B cell (primary cell): ENCODE results near the gene TBC1D14. TPM values are rescaled to one million over a fixed set of nuclear protein-coding genes. Genes with fewer than 3 reads are reported as not detected.

Experiments
- ATAC-seq: fragments of 200-7000 bp; cut with Tn5 transposase; one replicate; pipeline ENCODE4 v1.10.0; 2021; ENCODE audit warnings: low read depth, mild to moderate bottlenecking, moderate number of reproducible peaks, moderate library complexity
- CTCF ChIA-PET: fragments of 350-600 bp; sonication (Branson Sonifier 250); formaldehyde crosslinking; loops from one replicate; lab custom pipeline; 2021; ENCODE audit warnings: antibody characterized with exemption, inconsistent platforms; lab: Charles Lee
- POLR2A ChIA-PET: fragments of 350-600 bp; sonication (Branson Sonifier 250); formaldehyde crosslinking; loops from one replicate; lab custom pipeline; 2021; ENCODE audit warnings: antibody characterized with exemption; lab: Charles Lee
- DNase-seq: peaks from one replicate; pipeline ENCODE4 v3.0.0; 2013
- H2AFZ ChIP-seq: 2 replicates; pipeline ENCODE4 v1.6.1; 2012; ENCODE audit warnings: mild to moderate bottlenecking, low read depth, low read length; ENCODE audit not compliant: insufficient read depth, poor library complexity, severe bottlenecking
- H3K27ac ChIP-seq, 2 donors: 1 replicate in 1 of 2; 2 replicates in 1 of 2; pipeline ENCODE4 v1.5.1; 2012 to 2013; ENCODE audit warnings: low read length in 2 of 2, mild to moderate bottlenecking in 2 of 2, moderate library complexity in 1 of 2
- H3K27me3 ChIP-seq, 4 experiments: fragments of 200-600 bp in 1 of 4; sonication (generic) in 1 of 4; replicated peaks in 1 of 4; 1 replicate in 2 of 4; 2 replicates in 2 of 4; pipeline versions ENCODE4 v1.6.1 to v1.7.0; 2013 to 2016; ENCODE audit warnings: low read length in 3 of 4, mild to moderate bottlenecking in 2 of 4, mixed read lengths in 1 of 4, moderate library complexity in 1 of 4; ENCODE audit not compliant: insufficient read depth in 4 of 4, control insufficient read depth in 3 of 4; ENCODE audit errors: control extremely low read depth in 1 of 4
- H3K36me3 ChIP-seq, 2 experiments: replicated peaks in 1 of 2; 1 replicate in 1 of 2; 2 replicates in 1 of 2; pipeline versions ENCODE4 v1.6.1 to v1.7.1; 2013; ENCODE audit warnings: low read length in 1 of 2; ENCODE audit not compliant: insufficient read depth in 2 of 2, control insufficient read depth in 1 of 2; ENCODE audit errors: control extremely low read depth in 1 of 2, extremely low read depth in 1 of 2
- H3K4me1 ChIP-seq, 2 donors: fragments of 200-600 bp in 1 of 2; sonication (generic) in 1 of 2; 1 replicate in 1 of 2; 2 replicates in 1 of 2; pipeline versions ENCODE4 v1.5.1 to v1.6.1; 2013 to 2017; ENCODE audit warnings: low read length in 2 of 2; ENCODE audit not compliant: control insufficient read depth in 2 of 2, insufficient read depth in 2 of 2
- H3K4me2 ChIP-seq: replicated peaks from 2 replicates; pipeline ENCODE3; 2012; ENCODE audit warnings: mild to moderate bottlenecking, low read depth, low read length; ENCODE audit not compliant: poor library complexity, severe bottlenecking
- H3K4me3 ChIP-seq, 5 experiments: fragments of 200-600 bp in 1 of 5; sonication (generic) in 1 of 5; 1 replicate in 3 of 5; 2 replicates in 2 of 5; pipeline versions ENCODE4 v1.5.1 to v1.7.0; 2011 to 2016; ENCODE audit warnings: low read length in 4 of 5, mild to moderate bottlenecking in 4 of 5, low read depth in 2 of 5, control low read depth in 1 of 5, moderate library complexity in 1 of 5; ENCODE audit not compliant: insufficient read depth in 1 of 5; ENCODE audit errors: control extremely low read depth in 1 of 5, extremely low read depth in 1 of 5
- H3K79me2 ChIP-seq: fragments of 200-600 bp; sonication (generic); one replicate; pipeline ENCODE4 v1.6.0; 2016; ENCODE audit warnings: low read length; ENCODE audit not compliant: control insufficient read depth, insufficient read depth
- H3K9ac ChIP-seq: fragments of 200-600 bp; sonication (generic); 2 replicates; pipeline ENCODE4 v1.6.1; 2017; ENCODE audit warnings: mild to moderate bottlenecking, low read length, moderate library complexity
- H3K9me3 ChIP-seq, 3 donors: one replicate each; pipeline versions ENCODE4 v1.6.1 to v1.7.1; 2013; ENCODE audit warnings: low read length in 2 of 3; ENCODE audit not compliant: control insufficient read depth in 2 of 3, insufficient read depth in 1 of 3; ENCODE audit errors: control extremely low read depth in 1 of 3
- H4K20me1 ChIP-seq: 2 replicates; pipeline ENCODE4 v1.6.0; 2012; ENCODE audit warnings: mild to moderate bottlenecking, low read length; ENCODE audit not compliant: insufficient read depth, control insufficient read depth, poor library complexity, severe bottlenecking
- H3K27ac Mint-ChIP-seq: one replicate; pipeline ENCODE4 v1.8.0; 2021; ENCODE audit warnings: mixed read lengths
- H3K27me3 Mint-ChIP-seq: one replicate; pipeline ENCODE4 v1.8.0; 2021; ENCODE audit warnings: mixed read lengths
- H3K4me1 Mint-ChIP-seq: one replicate; pipeline ENCODE4 v1.8.0; 2021; ENCODE audit warnings: mixed read lengths
- H3K4me3 Mint-ChIP-seq: one replicate; pipeline ENCODE4 v1.8.0; 2021; ENCODE audit warnings: mixed read lengths
- H3K9me3 Mint-ChIP-seq: one replicate; pipeline ENCODE4 v1.8.0; 2022; ENCODE audit warnings: mixed read lengths; ENCODE audit not compliant: insufficient read depth
- CTCF ChIP-seq: fragments of 200-600 bp; IDR thresholded peaks from one replicate; pipeline ENCODE4 v1.8.0; 2022; ENCODE audit warnings: antibody characterized with exemption, mild to moderate bottlenecking
- EZH2 ChIP-seq: IDR thresholded peaks from 2 replicates; pipeline ENCODE4 v1.6.1; 2012; ENCODE audit warnings: borderline replicate concordance, low read depth, mild to moderate bottlenecking, moderate library complexity, low read length; ENCODE audit not compliant: insufficient read depth, poor library complexity, severe bottlenecking
- WGBS: methylation state at CpG from one replicate; pipeline ENCODE4 v1.1.5; 2013; ENCODE audit warnings: missing lambda C conversion rate; ENCODE audit not compliant: insufficient coverage; 5-methylcytosine and 5-hydroxymethylcytosine counted together
- intact Hi-C: fragments of 100-400 bp; cut with micrococcal nuclease; formaldehyde crosslinking; loops from one replicate; pipeline ENCODE4 v1.10.0; 2022
- polyA plus RNA-seq: library from polyadenylated mRNA; depleted of rRNA; stranded (reverse); fragments of >200 nt; gene quantifications from 2 replicates; pipeline ENCODE4 v1.2.3, GENCODE V29; 2012
- total RNA-seq, 2 donors: library from RNA; stranded (reverse); fragments of 120-200 nt in 1 of 2; gene quantifications; 1 replicate in 1 of 2; 2 replicates in 1 of 2; pipeline versions ENCODE4 v1.2.3 to v1.2.4, GENCODE V29; 2013 to 2022

TBC1D14 gene
- total and polyA plus RNA-seq, 2 donors (not counting 1 experiment from before 2014, with no cell fraction given): 21.9 to 42.0 TPM

DNA sequence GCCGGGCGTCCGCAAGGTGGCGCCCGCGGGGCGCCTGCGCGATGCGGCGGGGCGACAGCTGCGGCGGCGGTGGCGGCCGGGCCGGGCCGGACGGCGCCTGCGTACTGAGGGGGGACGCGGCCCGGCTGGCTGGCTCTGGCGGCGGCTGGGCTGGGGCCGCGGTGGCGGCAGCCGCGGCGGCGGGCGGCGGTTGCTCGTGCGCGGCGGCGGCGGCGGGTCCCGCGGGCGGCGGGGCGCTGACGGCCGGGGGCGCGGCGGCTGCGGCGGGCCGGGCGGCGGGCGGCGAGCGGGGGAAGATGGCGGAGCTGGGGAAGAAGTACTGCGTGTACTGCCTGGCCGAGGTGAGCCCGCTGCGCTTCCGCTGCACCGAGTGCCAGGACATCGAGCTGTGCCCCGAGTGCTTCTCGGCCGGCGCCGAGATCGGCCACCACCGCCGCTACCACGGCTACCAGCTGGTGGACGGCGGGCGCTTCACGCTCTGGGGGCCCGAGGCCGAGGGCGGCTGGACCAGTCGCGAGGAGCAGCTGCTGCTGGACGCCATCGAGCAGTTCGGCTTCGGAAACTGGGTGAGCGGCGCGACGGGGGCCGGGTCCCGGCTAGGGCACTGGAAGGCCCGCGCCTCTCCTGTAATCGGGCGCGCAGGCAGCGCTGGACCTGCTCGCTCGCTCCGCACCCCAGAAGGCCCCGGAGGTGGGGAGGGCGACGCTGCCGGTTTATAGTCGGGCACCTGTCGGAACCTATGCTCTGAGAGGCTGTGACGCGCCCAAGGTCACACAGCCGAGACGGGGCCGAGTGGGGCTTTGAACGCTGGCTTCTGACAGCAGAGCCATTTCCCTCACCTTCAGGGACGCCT, 133.9 kb downstream of the TBC1D14 start, which contains the start of gene TADA2B:
Gene TADA2B, plus strand, starts transcription at position 89 of the 853 bp plus-strand sequence. Its CDS starts 208 bp downstream, at position 297.
- no peaks in the 10 kb centered on the region for H3K9me3 Mint-ChIP-seq
- H3K79me2 ChIP-seq: peaks cover 50% of the 10 kb centered on the region
- H3K27ac ChIP-seq: peak within 1 kb of the TSS; percentile 68 to 85
- peak within 1 kb of the TSS; percentile 97 for H3K9ac ChIP-seq
- H3K4me1 ChIP-seq: peaks cover 31 to 48% of the 10 kb centered on the region in 2 donors
- H3K27me3 ChIP-seq: no peaks in the 10 kb centered on the region
- POLR2A ChIA-PET: interaction anchor here (0.6 to 4.6 kb wide), 10 partner anchors 12 to 403 kb away, joined by 3 to 36 read pairs (median 4); partner anchors contain the start of genes GRPEL1, MRFAP1 and TBC1D14
- no peak for TF ChIP-seq CTCF
- no peak for TF ChIP-seq EZH2
- peak within 1 kb of the TSS; percentile 100 for H3K4me2 ChIP-seq
- H3K9me3 ChIP-seq: no peaks in the 10 kb centered on the region
- peak; percentile 80 for DNase-seq
- WGBS: under 1% methylated on average over 112 of the region's 119 CpGs
- H3K4me1 Mint-ChIP-seq: peaks cover 52% of the 10 kb centered on the region
- peak within 1 kb of the TSS; percentile 94 for H2AFZ ChIP-seq
- H3K36me3 ChIP-seq: peaks cover 0 to 1% of the 10 kb centered on the region in 2 experiments
- peak within 1 kb of the TSS; percentile 51 to 96 (median 95) for H3K4me3 ChIP-seq
- no peaks in the 10 kb centered on the region for H3K27me3 Mint-ChIP-seq
- peak; percentile 29 for ATAC-seq
- H3K4me3 Mint-ChIP-seq: peak within 1 kb of the TSS; percentile 97
- H4K20me1 ChIP-seq: peaks cover 49% of the 10 kb centered on the region
- peak within 1 kb of the TSS; percentile 92 for H3K27ac Mint-ChIP-seq
- intact Hi-C loops: loop anchor here (1.0 to 2.0 kb wide), 8 partner anchors 25 to 369 kb away; partner anchors contain the start of genes GRPEL1, KIAA0232 and TBC1D14
- CTCF ChIA-PET: interaction anchor here (1.0 to 9.5 kb wide), 15 partner anchors 8 to 371 kb away, joined by 3 to 164 read pairs (median 6); partner anchors contain the start of genes GRPEL1 and TBC1D14
